Left forelimb (tissue), 1 donor: ENCODE data around the gene GRIP1.

Experiments
- DNase-seq: peaks from one replicate; pipeline ENCODE4 v3.0.0-alpha.2; 2018; ENCODE audit warnings: low spot score

The GRIP1 gene

GRCh38 chr12:66379616-66380015, 299.3 kb downstream of the GRIP1 start:
- no peak for DNase-seq

- DNase-seq = no peak
Measured at GRCh38 chr12:66375560-66375959, 303.3 kb downstream of the GRIP1 start.

- no peak for DNase-seq
Measured at GRCh38 chr12:66371982-66372381, 306.9 kb downstream of the GRIP1 start.

- DNase-seq = no peak
Measured at GRCh38 chr12:66367015-66367667, 311.7 kb downstream of the GRIP1 start.

- no peak for DNase-seq
Measured at GRCh38 chr12:66365718-66366490, 313.0 kb downstream of the GRIP1 start.

- no peak for DNase-seq
Measured at GRCh38 chr12:66361703-66362102, 317.2 kb downstream of the GRIP1 start.

GRCh38 chr12:66359300-66359699, 319.6 kb downstream of the GRIP1 start:
- DNase-seq = no peak

GRCh38 chr12:66354291-66354690, 324.6 kb downstream of the GRIP1 start:
- no peak for DNase-seq

GRCh38 chr12:66352899-66353298, 326.0 kb downstream of the GRIP1 start:
- no peak for DNase-seq

GRCh38 chr12:66352197-66352596, 326.7 kb downstream of the GRIP1 start:
- no peak for DNase-seq

- DNase-seq = no peak
Measured at GRCh38 chr12:66351301-66351700, 327.6 kb downstream of the GRIP1 start.

- no peak for DNase-seq
Measured at GRCh38 chr12:66345956-66346355, 332.9 kb downstream of the GRIP1 start.

- DNase-seq = no peak
Measured at GRCh38 chr12:66345212-66345611, 333.7 kb downstream of the GRIP1 start.

- DNase-seq = no peak
Measured at GRCh38 chr12:66341126-66341525, 337.8 kb downstream of the GRIP1 start.

GRCh38 chr12:66340131-66340530, 338.7 kb downstream of the GRIP1 start:
- DNase-seq = no peak

- no peak for DNase-seq
Measured at GRCh38 chr12:66337381-66338010, 341.4 kb downstream of the GRIP1 start.

- DNase-seq = no peak
Measured at GRCh38 chr12:66335746-66336145, 343.1 kb downstream of the GRIP1 start.

GRCh38 chr12:66331814-66332213, 347.1 kb downstream of the GRIP1 start:
- no peak for DNase-seq

- DNase-seq = no peak
Measured at GRCh38 chr12:66331016-66331415, 347.9 kb downstream of the GRIP1 start.

GRCh38 chr12:66329941-66330340, 348.9 kb downstream of the GRIP1 start:
- DNase-seq = no peak

- no peak for DNase-seq
Measured at GRCh38 chr12:66323017-66323416, 355.9 kb downstream of the GRIP1 start.

- DNase-seq = no peak
Measured at GRCh38 chr12:66321435-66321834, 357.4 kb downstream of the GRIP1 start.

- no peak for DNase-seq
Measured at GRCh38 chr12:66320996-66321395, 357.9 kb downstream of the GRIP1 start.
